GM15510 (cell line): ENCODE data around the gene CLDND1.

Source experiments
- POLR2A ChIP-seq: IDR thresholded peaks from 3 replicates; pipeline ENCODE4 v1.6.1; 2011; ENCODE audit warnings: borderline replicate concordance; ENCODE audit not compliant: insufficient read length; ENCODE audit errors: extremely low read depth

The CLDND1 gene

GRCh38 chr3:98508582-98508981 lies 14.1 kb downstream of the CLDND1 start:
- TF ChIP-seq POLR2A: no peak

DNA sequence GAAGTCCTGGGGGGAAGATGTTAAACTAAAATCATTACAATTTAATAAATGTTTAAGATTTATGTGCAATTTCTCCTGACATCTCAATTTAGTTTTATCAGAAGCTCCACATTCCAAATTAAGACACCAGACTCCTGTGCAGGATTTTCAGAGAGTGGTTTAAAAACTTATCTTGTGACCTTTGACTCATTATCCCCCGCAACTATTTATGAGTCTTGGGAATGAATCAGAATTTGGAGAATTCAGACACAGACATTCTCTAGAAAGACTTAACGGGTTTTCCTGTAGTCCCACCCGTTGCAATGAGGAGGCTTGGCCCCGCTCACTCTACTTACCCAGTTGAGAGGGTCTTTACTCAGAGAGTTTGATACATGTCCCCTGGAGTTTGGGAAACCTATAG lies 18.2 kb downstream of the CLDND1 start:
- TF ChIP-seq POLR2A: no peak

DNA sequence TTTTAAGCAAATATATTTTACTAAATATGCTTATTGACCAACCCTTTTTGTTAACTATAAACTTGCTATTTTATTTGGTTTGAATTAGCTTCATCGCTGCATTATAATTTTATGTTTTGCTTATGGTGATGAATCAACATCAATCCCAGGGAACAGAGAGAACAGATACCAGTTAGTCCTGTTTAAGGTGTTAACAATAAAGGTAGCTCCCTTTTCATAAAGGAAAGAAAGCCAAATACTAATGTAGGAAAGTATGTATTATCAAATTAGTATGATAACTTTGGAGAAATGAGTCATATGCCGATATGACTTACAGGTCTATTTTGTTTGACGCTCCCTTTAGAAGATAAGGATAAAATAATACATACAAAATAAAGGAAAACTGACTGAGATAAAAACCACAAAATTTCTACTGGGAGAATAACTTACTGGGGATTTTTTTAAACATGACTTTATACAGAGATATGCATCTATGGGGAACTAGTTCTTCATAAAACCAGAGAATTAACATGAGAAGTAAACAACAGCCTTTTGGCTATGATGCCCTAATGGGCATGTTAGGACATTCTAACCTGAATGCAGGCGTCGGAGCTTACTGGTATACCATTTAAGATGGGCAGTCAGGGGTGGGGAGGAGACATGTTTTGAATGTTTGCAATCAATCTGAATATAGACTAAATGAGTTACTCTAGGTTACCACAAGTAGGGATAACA lies 20.7 kb downstream of the CLDND1 start:
- TF ChIP-seq POLR2A: no peak

DNA sequence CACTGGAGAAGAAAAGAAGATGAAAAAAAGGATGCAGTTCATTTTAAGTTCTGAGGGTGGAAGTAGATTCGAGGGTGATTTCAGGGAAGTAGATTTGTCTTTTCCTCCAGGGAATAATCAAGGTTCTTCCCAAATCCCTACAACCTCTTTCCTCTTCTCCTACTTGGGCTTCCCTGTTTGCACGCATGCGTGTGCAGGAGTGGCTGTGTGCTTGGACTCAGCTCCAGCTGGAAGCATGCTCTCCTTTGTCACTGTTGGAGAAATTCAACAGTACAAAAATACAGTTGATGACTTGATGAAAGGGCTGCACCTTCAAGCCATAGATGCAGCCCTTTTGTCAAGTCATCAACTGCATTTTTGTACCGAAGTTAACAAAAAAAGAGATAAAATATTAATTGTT lies 21.4 kb downstream of the CLDND1 start:
- no peak for TF ChIP-seq POLR2A

DNA sequence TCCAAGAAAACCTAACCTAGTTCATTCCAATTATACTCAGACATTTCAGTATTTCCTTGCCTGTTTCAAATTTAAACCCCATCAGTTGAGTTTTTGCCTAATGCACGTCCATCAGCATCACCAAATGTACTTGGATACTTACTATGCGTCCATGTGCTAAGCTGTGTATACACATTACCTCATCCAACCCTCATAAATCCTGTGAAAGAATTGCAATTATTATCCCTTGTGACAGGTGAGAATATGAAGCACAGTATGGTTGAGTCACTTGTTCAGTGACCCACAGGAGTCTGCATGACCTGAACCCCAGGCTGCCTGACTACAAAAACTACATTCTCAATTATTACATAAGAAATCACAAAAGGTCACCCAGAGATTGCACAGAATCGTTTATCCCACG lies 22.7 kb downstream of the CLDND1 start:
- no peak for TF ChIP-seq POLR2A

- no peak for TF ChIP-seq POLR2A
These were observed 25.3 kb downstream of the CLDND1 start, which contains the start of gene OR5K2 for GRCh38 chr3:98497381-98497780. Gene OR5K2 (plus strand): TSS chr3:98497681. CDS start chr3:98497681, 0 bp downstream.

- TF ChIP-seq POLR2A: no peak
These were observed 39.1 kb downstream of the CLDND1 start for GRCh38 chr3:98483626-98484025.

- no peak for TF ChIP-seq POLR2A
These were observed 39.8 kb downstream of the CLDND1 start for GRCh38 chr3:98482717-98483482.
